ENCODE data around the gene DNAH8.

DNAH8 gene

GRCh38 chr6:38976801-38977500 is 261.8 kb downstream of the DNAH8 start:
- no peak for DNase-seq

- DNase-seq: no peak
Measured at GRCh38 chr6:38978139-38978704, 263.1 kb downstream of the DNAH8 start.

GRCh38 chr6:38982470-38982869 is 267.4 kb downstream of the DNAH8 start:
- DNase-seq: no peak

GRCh38 chr6:38984723-38985122 is 269.6 kb downstream of the DNAH8 start:
- DNase-seq: no peak

GRCh38 chr6:38985839-38986238 is 270.7 kb downstream of the DNAH8 start:
- no peak for DNase-seq

GRCh38 chr6:38987503-38987902 is 272.4 kb downstream of the DNAH8 start:
- no peak for DNase-seq

GRCh38 chr6:38988736-38989449 is 273.8 kb downstream of the DNAH8 start:
- DNase-seq: no peak

GRCh38 chr6:38990475-38990874 is 275.4 kb downstream of the DNAH8 start:
- DNase-seq: no peak

- DNase-seq: no peak
Measured at GRCh38 chr6:38996676-38997075, 281.6 kb downstream of the DNAH8 start.

- DNase-seq: no peak
Measured at GRCh38 chr6:38997128-38997761, 282.1 kb downstream of the DNAH8 start.

- no peak for DNase-seq
Measured at GRCh38 chr6:39003072-39003471, 288.0 kb downstream of the DNAH8 start.

GRCh38 chr6:39003492-39003891 is 288.4 kb downstream of the DNAH8 start:
- DNase-seq: no peak

GRCh38 chr6:39004801-39005200 is 289.7 kb downstream of the DNAH8 start:
- no peak for DNase-seq

- no peak for DNase-seq
Measured at GRCh38 chr6:39005774-39006173, 290.7 kb downstream of the DNAH8 start.

- DNase-seq: no peak
Measured at GRCh38 chr6:39007575-39007974, 292.5 kb downstream of the DNAH8 start.

- DNase-seq: no peak
Measured at GRCh38 chr6:39008737-39009136, 293.6 kb downstream of the DNAH8 start.

- DNase-seq: no peak
Measured at GRCh38 chr6:39009476-39009875, 294.4 kb downstream of the DNAH8 start.

GRCh38 chr6:39016839-39017546 is 301.9 kb downstream of the DNAH8 start:
- DNase-seq: no peak

- DNase-seq: no peak
Measured at GRCh38 chr6:39017547-39017880, 302.4 kb downstream of the DNAH8 start.

GRCh38 chr6:39018103-39018502 is 303.0 kb downstream of the DNAH8 start:
- DNase-seq: no peak

GRCh38 chr6:39020136-39020535 is 305.0 kb downstream of the DNAH8 start:
- no peak for DNase-seq

GRCh38 chr6:39021041-39021440 is 305.9 kb downstream of the DNAH8 start:
- no peak for DNase-seq

GRCh38 chr6:39021779-39022178 is 306.7 kb downstream of the DNAH8 start:
- no peak for DNase-seq
